Bronchial epithelial cell (primary cell): ENCODE measurements around the gene ZNF764. TPM values are rescaled to one million over a fixed set of nuclear protein-coding genes. Genes with fewer than 3 reads are reported as not detected.
A peak's percentile ranks its signal among the peaks of the same experiment; 100 is the strongest.

Source experiments
- DNase-seq: peaks from one replicate; pipeline ENCODE4 v3.0.0-alpha.2; 2010; ENCODE audit warnings: low read depth
- FAIRE-seq: peaks from 2 replicates; lab custom pipeline; 2011; peaks lifted over from hg19 to GRCh38; lab: Jason Lieb, UNC
- H3K27me3 ChIP-seq: 2 replicates; pipeline ENCODE4 v1.5.1; 2011; ENCODE audit warnings: low read length; ENCODE audit not compliant: control insufficient read depth, insufficient read depth
- H3K36me3 ChIP-seq: 2 replicates; pipeline ENCODE4 v1.5.1; 2011; ENCODE audit warnings: low read length; ENCODE audit not compliant: control insufficient read depth, insufficient read depth
- H3K4me3 ChIP-seq: 2 replicates; pipeline ENCODE4 v1.5.1; 2011; ENCODE audit warnings: mild to moderate bottlenecking, low read depth, low read length, control low read depth
- total RNA-seq: library from RNA; depleted of rRNA; stranded (reverse); fragments of >200 nt; gene quantifications from 2 replicates; pipeline ENCODE4 v1.2.1, GENCODE V29; 2014
- TF ChIP-seq, protein P1 (sequence below): IDR thresholded peaks from 2 replicates; pipeline ENCODE4 v1.5.1; 2011; ENCODE audit warnings: mild to moderate bottlenecking, moderate library complexity, low read length, control low read depth, inconsistent platforms; ENCODE audit not compliant: insufficient read depth, severe bottlenecking

ZNF764 gene
- total RNA-seq, 1 donor from 2014 or later = 2.4 TPM

DNA sequence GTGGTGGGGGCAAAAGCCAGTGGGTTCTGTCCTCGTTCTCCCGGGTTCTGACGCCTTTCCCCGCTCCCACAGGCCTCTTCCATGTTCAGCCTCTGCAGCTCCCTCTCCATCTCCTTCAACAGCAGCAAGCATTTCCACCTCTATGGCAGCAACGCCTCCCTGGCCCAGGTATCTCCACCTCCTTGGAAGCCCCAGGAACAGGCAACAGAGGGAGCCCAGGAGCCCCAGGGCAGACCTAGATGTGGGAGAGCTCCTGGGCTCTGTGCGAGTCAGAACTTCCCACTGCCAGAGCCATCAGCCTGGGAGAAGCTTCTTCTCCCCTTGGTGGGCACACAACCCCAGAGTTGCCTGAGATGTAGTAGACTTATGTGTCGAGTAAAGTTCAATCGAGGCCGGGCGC, 39.6 kb downstream of the ZNF764 start:
- TF ChIP-seq, protein P1, sequence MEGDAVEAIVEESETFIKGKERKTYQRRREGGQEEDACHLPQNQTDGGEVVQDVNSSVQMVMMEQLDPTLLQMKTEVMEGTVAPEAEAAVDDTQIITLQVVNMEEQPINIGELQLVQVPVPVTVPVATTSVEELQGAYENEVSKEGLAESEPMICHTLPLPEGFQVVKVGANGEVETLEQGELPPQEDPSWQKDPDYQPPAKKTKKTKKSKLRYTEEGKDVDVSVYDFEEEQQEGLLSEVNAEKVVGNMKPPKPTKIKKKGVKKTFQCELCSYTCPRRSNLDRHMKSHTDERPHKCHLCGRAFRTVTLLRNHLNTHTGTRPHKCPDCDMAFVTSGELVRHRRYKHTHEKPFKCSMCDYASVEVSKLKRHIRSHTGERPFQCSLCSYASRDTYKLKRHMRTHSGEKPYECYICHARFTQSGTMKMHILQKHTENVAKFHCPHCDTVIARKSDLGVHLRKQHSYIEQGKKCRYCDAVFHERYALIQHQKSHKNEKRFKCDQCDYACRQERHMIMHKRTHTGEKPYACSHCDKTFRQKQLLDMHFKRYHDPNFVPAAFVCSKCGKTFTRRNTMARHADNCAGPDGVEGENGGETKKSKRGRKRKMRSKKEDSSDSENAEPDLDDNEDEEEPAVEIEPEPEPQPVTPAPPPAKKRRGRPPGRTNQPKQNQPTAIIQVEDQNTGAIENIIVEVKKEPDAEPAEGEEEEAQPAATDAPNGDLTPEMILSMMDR = no peak
- no peak overlapping the region for H3K4me3 ChIP-seq
- FAIRE-seq = no peak
- DNase-seq = no peak
- H3K36me3 ChIP-seq = no peaks in the 10 kb centered on the region
- no peaks in the 10 kb centered on the region for H3K27me3 ChIP-seq

DNA sequence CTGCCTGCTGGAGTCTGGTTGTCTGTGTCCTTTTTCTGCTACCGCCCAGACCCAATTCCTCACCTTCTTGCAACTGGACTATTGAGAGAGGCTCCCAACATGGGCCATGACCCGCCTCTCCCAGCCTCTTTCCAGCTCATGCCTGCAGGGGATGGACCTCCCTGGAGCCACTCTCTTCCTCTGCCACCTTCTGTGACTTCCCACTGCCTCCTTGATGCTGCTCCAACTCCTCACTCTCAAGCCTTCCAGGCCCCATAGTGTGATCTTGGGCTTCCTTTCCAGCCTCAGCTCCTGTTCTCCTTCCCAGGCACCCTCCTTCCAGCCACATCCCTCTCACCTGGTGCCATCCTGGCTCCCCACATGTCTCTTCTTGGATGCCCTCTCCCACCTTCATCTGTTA, 42.9 kb downstream of the ZNF764 start:
- TF ChIP-seq, protein P1 = no peak
- H3K27me3 ChIP-seq = no peaks in the 10 kb centered on the region
- FAIRE-seq = no peak

DNA sequence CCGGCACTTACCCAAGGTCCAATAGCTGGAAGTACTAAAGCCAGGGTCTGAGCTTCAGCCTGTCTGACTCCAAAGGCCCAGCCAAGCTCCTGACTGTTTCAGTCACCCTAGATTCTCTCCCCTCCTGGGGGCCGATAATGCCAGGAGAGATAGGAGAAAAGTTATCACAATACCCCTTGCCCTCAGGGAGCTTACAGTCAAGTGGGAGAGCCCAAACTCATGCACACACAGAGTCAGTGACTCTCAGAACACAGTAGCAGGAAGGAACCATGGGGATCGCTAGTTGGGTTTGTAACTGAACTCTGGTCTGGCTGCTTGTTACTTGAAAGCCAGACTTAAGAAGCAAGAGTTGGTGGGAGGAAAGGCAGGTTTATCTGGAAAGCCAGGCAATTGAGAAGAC, 46.7 kb downstream of the ZNF764 start:
- TF ChIP-seq, protein P1 = no peak
- no peaks in the 10 kb centered on the region for H3K36me3 ChIP-seq
- no peak overlapping the region for H3K4me3 ChIP-seq
- no peaks in the 10 kb centered on the region for H3K27me3 ChIP-seq
- DNase-seq = no peak
- no peak for FAIRE-seq

More for the DNA sequence above, 42.9 kb downstream of the ZNF764 start:
- Histone ChIP-seq H3K36me3 (no peaks in the 10 kb centered on the region), H3K4me3 (no peak overlapping the region)
- no peak for DNase-seq

DNA sequence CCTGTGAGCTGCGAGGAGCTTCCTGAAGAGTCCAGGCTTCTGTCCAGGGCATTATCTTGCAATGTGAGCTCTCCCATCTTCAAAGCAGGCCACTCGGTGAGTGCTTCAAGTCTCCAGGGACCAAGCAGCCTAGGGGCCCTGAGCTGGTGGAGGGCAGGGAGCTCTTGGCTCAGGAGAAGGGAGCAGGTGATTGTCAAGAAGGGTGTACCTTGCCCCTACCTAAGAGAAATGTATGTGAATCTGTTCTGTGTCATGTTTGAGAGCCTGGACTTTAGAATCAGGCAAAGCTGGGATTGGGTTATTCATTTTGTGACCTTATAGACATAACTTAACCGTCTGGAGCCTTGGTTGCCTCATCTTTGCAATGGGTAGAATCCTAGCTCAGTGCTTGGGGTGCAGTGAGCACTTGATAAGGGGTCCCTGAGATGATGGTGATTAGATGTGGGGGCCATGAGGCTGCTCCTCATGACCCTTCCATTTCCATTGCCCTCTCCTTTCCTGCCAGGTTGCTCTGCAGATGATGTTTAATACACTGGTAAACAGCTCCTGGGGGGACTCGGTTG, 47.7 kb downstream of the ZNF764 start:
- TF ChIP-seq, protein P1 = no peak
- no peak overlapping the region for H3K4me3 ChIP-seq
- FAIRE-seq = no peak
- no peak for DNase-seq
- no peaks in the 10 kb centered on the region for H3K27me3 ChIP-seq
- no peaks in the 10 kb centered on the region for H3K36me3 ChIP-seq

DNA sequence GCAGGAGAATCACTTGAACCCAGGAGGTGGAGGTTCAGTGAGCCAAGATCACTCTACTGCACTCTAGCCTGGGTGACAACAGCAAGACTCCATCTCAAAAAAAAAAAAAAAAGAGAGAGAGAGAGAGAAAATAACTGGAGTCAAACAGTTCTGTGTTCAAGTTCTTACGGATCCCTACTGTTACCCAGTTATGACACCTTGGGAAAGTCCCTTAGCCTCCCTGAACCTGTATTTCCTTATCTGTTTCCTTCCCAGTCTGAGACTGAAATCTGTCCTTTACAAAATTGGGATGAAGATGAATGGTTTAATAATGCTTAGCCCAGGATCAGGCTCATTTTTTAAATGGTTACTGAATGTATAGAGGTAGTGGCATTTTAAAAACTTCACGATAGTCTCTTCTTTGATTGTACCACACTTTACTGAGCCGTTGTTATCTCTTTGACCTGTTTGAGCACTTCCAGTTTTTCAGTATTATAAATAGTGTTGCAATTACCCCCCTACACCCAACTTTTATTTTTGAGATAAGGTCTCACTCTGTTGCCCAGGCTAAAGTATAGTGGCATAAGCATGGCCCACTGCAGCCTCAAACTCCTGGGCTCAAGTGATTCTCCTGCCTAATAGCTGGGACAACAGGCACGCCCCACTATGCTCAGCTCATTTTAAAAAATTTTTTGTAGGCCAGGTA, 49.0 kb downstream of the ZNF764 start:
- no peaks in the 10 kb centered on the region for H3K27me3 ChIP-seq
- DNase-seq (peak; percentile 25), FAIRE-seq (no peak)
- H3K4me3 ChIP-seq = no peak overlapping the region
- no peaks in the 10 kb centered on the region for H3K36me3 ChIP-seq
- TF ChIP-seq, protein P1 = no peak

Other genes starting within 250 kb of the ZNF764 start
- 37.6 and 39.8 TPM in 2 replicates for gene CD2BP2, start 203.1 kb downstream of the ZNF764 start, total RNA-seq
- gene TBC1D10B, start 187.9 kb downstream of the ZNF764 start, total RNA-seq = 13.7 and 15.6 TPM in 2 replicates
- gene MYL11, start 183.6 kb downstream of the ZNF764 start, total RNA-seq = not detected in 2 replicates
- under 0.01 TPM in 1 of 2 replicates, not detected in the other for gene SEPTIN1, start 175.8 kb downstream of the ZNF764 start, total RNA-seq
- gene ZNF48, start 163.0 kb downstream of the ZNF764 start, total RNA-seq = 11.4 and 12.9 TPM in 2 replicates
- 5.0 and 10.0 TPM in 2 replicates for gene ZNF771, start 150.8 kb downstream of the ZNF764 start, total RNA-seq
- 11.5 and 30.3 TPM in 2 replicates for gene DCTPP1, start 128.3 kb downstream of the ZNF764 start, total RNA-seq
- gene SEPHS2, start 112.5 kb downstream of the ZNF764 start, total RNA-seq = 17.4 and 32.9 TPM in 2 replicates
- not detected in 2 replicates for gene ITGAL, start 85.6 kb downstream of the ZNF764 start, total RNA-seq
- gene ZNF768, start 31.8 kb downstream of the ZNF764 start, total RNA-seq = 19.7 and 21.9 TPM in 2 replicates
- gene ZNF747, start 23.5 kb downstream of the ZNF764 start, total RNA-seq = 4.4 and 6.1 TPM in 2 replicates
- gene ZNF688, start 13.3 kb upstream of the ZNF764 start, total RNA-seq = 4.5 and 12.7 TPM in 2 replicates
- gene ZNF785, start 27.3 kb upstream of the ZNF764 start, total RNA-seq = 4.4 and 5.3 TPM in 2 replicates
- gene ZNF689, start 52.0 kb upstream of the ZNF764 start, total RNA-seq = 2.2 and 2.6 TPM in 2 replicates
- 2.6 and 7.8 TPM in 2 replicates for gene PRR14, start 92.6 kb upstream of the ZNF764 start, total RNA-seq
- 7.9 and 13.8 TPM in 2 replicates for gene FBRS, start 100.1 kb upstream of the ZNF764 start, total RNA-seq
- 10.0 and 13.7 TPM in 2 replicates for gene SRCAP, start 140.8 kb upstream of the ZNF764 start, total RNA-seq
- 10.6 and 14.2 TPM in 2 replicates for gene PHKG2, start 190.1 kb upstream of the ZNF764 start, total RNA-seq
- gene CFAP119, start 203.7 kb upstream of the ZNF764 start, total RNA-seq = 0.26 and 1.1 TPM in 2 replicates
- 38.7 and 44.5 TPM in 2 replicates for gene RNF40, start 203.9 kb upstream of the ZNF764 start, total RNA-seq
- 4.2 and 5.0 TPM in 2 replicates for gene ZNF629, start 228.8 kb upstream of the ZNF764 start, total RNA-seq